ENCODE measurements around the gene RNF8. TPM values are rescaled to one million over a fixed set of nuclear protein-coding genes. Genes with fewer than 3 reads are reported as not detected.

Gene RNF8
- total RNA-seq, 2 experiments from 2014 or later = 4.9 to 5.9 TPM

GRCh38 chr6:37319156-37319555 lies 34.6 kb upstream of the RNF8 start:
- no peaks in the 10 kb centered on the region for H3K4me1 ChIP-seq (ENCODE audit: insufficient read depth, low read length)
- ATAC-seq (ENCODE audit: poor library complexity) (no peak), DNase-seq (no peak)
- Mint-ChIP-seq H3K27ac (no peak overlapping the region), H3K27me3 (no peaks in the 10 kb centered on the region), H3K4me1 (ENCODE audit: low read depth) (peaks cover 5% of the 10 kb centered on the region), H3K36me3 (ENCODE audit: low read depth) (peaks cover 26% of the 10 kb centered on the region), H3K4me3 (no peak overlapping the region), H3K9me3 (no peaks in the 10 kb centered on the region)
- no peaks in the 10 kb centered on the region for H3K27me3 ChIP-seq (ENCODE audit: control insufficient read depth in 1 of 2, insufficient read depth in 2 of 2, low read length in 2 of 2)
- intact Hi-C loops (cut with DNase I, micrococcal nuclease) = loop anchor here (5.0 to 10.0 kb wide), 2 partner anchors 302 to 304 kb away; no protein-coding TSS in a partner anchor
- no peak overlapping the region for H3K27ac ChIP-seq (ENCODE audit: low read depth in 1 of 2, low read length in 2 of 2)
- no peaks in the 10 kb centered on the region for H3K9me3 ChIP-seq (ENCODE audit: control insufficient read depth in 1 of 2, insufficient read depth in 1 of 2, low read length in 2 of 2)
- peaks cover 73% of the 10 kb centered on the region for H3K36me3 ChIP-seq (ENCODE audit: insufficient read depth, low read length)
- no peak overlapping the region for H3K4me3 ChIP-seq (ENCODE audit: low read length)
- POLR2A ChIA-PET = no interaction called here
- CTCF ChIA-PET = interaction anchor here (1.6 kb wide), 1 partner anchor 9 kb away, joined by 5 read pairs; no protein-coding TSS in a partner anchor
- no peak for TF ChIP-seq CTCF (IDR thresholded peaks at IDR 0.05)

DNA sequence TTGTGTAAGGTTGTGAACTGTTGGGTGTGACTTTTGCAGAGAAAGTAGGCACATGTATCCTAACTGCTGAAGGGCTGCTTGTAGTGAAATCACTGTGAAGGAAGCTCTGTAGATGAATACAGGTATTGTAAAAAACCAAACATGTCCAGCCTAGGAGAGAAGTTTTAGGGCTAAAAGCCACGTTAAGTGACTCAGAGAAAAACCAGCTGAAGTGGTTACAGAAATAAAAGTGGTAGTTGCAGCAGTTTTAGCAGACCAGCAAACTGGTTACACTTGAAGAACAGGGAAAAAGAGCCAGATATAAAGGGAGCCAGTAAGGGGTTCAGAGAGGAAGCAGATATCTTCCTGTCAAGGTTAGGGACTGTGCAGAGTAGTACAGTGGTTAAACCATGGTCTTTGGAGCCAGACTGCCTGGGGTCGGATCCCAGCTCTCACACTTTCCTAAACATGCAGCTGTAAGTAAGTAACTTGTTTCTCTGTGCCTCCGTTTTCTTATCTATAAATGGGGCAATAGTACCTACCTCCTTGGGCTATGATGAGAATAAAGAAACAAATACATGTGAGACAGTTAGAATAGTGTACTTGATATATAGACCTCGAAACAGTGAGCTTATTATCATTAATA lies 33.8 kb upstream of the RNF8 start:
- DNase-seq (no peak), ATAC-seq (ENCODE audit: poor library complexity) (no peak)
- no peak overlapping the region for H3K27ac Mint-ChIP-seq
- H3K36me3 ChIP-seq (ENCODE audit: insufficient read depth, low read length) = peaks cover 68% of the 10 kb centered on the region
- no peak for TF ChIP-seq CTCF (IDR thresholded peaks at IDR 0.05)
- peaks cover 18% of the 10 kb centered on the region for H3K36me3 Mint-ChIP-seq (ENCODE audit: low read depth)
- intact Hi-C loops (cut with DNase I, micrococcal nuclease) = loop anchor here (5.0 to 10.0 kb wide), 2 partner anchors 303 to 305 kb away; no protein-coding TSS in a partner anchor
- H3K4me3 ChIP-seq (ENCODE audit: low read length) = no peak overlapping the region
- ChIA-PET POLR2A (no interaction called here), CTCF (interaction anchor here (0.7 to 1.6 kb wide), 2 partner anchors 10 to 16 kb away, joined by 3 to 5 read pairs; no protein-coding TSS in a partner anchor)
- no peaks in the 10 kb centered on the region for H3K27me3 Mint-ChIP-seq
- H3K9me3 ChIP-seq (ENCODE audit: control insufficient read depth in 1 of 2, insufficient read depth in 1 of 2, low read length in 2 of 2) = no peaks in the 10 kb centered on the region
- no peaks in the 10 kb centered on the region for H3K27me3 ChIP-seq (ENCODE audit: control insufficient read depth in 1 of 2, insufficient read depth in 2 of 2, low read length in 2 of 2)
- H3K4me3 Mint-ChIP-seq = no peak overlapping the region
- H3K4me1 ChIP-seq (ENCODE audit: insufficient read depth, low read length) = no peaks in the 10 kb centered on the region
- peaks cover under 1% of the 10 kb centered on the region for H3K4me1 Mint-ChIP-seq (ENCODE audit: low read depth)
- no peak overlapping the region for H3K27ac ChIP-seq (ENCODE audit: low read depth in 1 of 2, low read length in 2 of 2)
- H3K9me3 Mint-ChIP-seq = no peaks in the 10 kb centered on the region

DNA sequence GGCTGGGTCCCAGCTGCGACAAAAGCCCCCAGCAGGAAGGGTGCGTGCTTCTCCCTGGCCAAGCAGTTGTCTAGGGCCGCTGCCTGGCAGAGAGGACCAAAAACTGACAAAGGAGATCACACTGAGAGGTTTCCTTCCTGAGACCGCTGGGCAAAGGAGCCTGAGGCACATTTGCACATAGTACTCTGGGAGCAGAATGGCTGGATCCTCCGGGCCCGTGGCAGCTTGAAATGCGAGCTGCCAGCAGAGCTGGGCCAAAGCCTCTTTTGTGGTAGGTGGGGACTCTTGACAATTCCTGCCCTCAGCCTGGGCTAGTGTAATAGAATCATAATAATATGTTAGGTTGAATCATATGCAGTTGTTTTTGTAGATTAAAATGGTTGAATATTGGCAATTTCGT lies 33.1 kb upstream of the RNF8 start:
- CTCF ChIA-PET = no interaction called here
- TF ChIP-seq CTCF (IDR thresholded peaks at IDR 0.05) = no peak
- Histone ChIP-seq H3K27me3 (ENCODE audit: control insufficient read depth in 1 of 2, insufficient read depth in 2 of 2, low read length in 2 of 2) (no peaks in the 10 kb centered on the region), H3K4me3 (ENCODE audit: low read length) (no peak overlapping the region), H3K9me3 (ENCODE audit: control insufficient read depth in 1 of 2, insufficient read depth in 1 of 2, low read length in 2 of 2) (no peaks in the 10 kb centered on the region), H3K27ac (ENCODE audit: low read depth in 1 of 2, low read length in 2 of 2) (no peak overlapping the region), H3K4me1 (ENCODE audit: insufficient read depth, low read length) (no peaks in the 10 kb centered on the region), H3K36me3 (ENCODE audit: insufficient read depth, low read length) (peaks cover 62% of the 10 kb centered on the region)
- Mint-ChIP-seq H3K27ac (no peak overlapping the region), H3K27me3 (no peaks in the 10 kb centered on the region), H3K36me3 (ENCODE audit: low read depth) (peaks cover 15% of the 10 kb centered on the region), H3K4me3 (no peak overlapping the region), H3K4me1 (ENCODE audit: low read depth) (no peaks in the 10 kb centered on the region), H3K9me3 (no peaks in the 10 kb centered on the region)
- intact Hi-C loops (cut with DNase I, micrococcal nuclease) = no loop called here
- POLR2A ChIA-PET = no interaction called here
- DNase-seq = no peak
- ATAC-seq (ENCODE audit: poor library complexity) = no peak
